CD4-positive, alpha-beta T cell treated with Interleukin-12 subunit alpha and Interleukin-12 subunit beta, for 1 hour (primary cell): ENCODE measurements around the gene DLX3.
A peak's percentile ranks its signal among the peaks of the same experiment; 100 is the strongest.

Experiments
- DNase-seq: peaks from one replicate; pipeline ENCODE4 v3.0.0-alpha.2; 2020

The DLX3 gene

DNA sequence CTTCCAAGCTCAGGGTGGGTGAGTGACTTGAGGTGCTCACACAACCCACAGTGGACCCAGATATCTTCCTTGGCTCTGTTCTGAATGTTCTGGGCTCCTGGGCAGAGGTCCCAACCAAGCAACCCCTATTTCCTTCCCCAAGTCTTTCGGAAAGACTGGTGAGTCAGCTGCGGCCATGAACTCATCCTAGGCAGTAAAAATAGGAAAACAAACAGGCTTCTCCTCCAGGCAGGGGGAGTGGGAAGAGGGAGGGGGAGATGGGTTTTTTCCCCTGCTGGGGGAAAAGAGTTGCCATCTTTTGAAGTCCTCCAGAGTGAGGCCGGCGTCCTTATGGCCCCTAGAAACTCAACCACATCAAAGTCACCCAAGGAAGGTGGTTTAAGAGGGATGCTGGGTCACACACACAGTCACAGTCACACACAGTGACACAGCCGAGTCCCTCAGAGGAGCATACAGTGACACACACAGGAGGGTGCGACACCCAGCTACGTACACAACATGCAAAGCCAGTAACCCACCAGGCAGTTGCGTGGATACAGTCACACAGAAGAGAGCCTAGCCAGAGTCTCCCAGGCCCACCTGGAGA, 42.0 kb downstream of the DLX3 start:
- DNase-seq, result no peak

DNA sequence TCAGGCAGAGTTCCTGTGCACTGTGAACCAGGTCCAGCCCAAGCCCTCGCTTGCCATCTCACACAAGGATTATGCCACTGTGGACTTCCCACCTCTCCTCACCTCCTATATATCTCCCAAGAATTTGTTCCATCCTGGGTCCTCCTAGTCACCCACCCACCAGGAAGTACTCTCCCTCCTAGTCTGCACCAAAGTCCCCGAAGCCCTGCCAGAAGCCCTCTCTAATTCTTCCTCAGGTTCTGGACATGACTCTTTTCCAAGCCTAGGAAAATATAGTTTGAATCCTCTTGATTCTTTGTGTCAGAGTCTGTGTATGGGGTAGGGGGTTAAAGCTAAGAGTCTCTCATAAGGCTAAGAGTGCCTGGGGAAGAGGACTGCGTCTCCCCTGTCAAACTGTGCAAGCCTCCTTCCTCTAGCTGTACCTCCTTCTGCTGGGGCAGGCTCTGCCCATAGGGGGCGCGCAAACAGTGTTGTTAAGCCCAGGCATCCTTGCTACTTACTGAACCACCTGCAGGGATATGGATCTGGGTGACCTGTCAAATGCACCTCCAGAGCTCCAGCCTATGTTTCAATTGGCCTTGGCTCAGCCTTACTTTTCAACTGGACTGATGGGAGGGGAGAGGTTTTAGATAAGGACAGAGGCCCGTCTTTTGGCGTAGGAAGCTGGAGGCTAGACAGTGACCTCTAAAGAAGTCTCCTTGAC, 42.7 kb downstream of the DLX3 start:
- peak; percentile 80 for DNase-seq

DNA sequence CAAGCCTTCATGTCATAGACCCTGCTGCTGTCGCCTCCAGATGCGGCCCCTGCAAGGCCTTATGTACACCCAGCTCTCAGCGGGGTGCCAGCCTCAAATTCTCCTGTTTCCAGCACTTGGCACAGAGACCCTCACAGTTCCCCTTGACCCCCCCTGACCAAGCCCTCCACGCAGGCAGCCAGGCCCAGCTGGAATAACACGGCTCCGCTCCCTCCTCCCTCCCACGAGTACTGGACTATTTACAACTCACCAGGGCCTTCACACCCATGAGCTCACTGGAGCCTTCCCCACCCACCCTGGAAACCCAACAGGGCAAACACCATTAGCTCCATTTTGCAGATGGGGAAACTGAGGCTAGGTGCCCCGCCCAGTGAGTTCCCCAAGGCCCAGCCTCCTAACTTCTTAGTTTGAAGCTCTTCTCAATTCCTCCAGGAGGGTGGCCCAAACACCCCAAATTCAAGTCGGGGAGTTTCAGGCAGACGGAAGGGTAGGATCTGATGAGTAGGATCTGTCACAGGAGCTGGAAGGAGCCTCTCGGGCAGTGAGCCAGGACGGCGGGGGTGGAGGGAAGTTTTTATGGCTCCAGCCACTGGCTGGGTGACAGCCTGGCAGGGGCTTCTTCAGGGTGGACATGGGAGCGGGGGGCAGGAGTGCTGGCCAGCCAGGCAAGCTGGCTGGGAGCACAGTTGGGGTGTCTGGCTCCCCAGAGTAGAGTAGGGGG, 43.5 kb downstream of the DLX3 start:
- no peak for DNase-seq

DNA sequence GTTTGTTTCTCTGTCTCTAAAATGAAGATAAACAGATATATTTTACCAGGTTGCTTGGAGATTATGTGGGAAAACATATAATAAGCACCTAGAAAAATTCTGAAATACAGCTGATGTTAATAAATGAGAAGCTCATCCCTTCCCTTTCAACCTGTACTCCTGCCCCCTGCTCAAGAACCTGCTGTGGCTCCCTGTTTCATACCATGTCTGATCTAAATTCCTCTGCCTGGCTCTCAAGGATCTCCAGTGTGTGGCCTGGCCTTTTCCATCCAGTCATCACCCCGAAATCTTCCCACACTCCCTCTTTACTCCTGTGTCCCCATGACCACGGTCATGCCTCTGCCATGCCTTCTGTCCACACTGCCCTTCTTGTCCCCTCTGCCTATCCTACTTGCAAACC, 45.4 kb downstream of the DLX3 start:
- no peak for DNase-seq

DNA sequence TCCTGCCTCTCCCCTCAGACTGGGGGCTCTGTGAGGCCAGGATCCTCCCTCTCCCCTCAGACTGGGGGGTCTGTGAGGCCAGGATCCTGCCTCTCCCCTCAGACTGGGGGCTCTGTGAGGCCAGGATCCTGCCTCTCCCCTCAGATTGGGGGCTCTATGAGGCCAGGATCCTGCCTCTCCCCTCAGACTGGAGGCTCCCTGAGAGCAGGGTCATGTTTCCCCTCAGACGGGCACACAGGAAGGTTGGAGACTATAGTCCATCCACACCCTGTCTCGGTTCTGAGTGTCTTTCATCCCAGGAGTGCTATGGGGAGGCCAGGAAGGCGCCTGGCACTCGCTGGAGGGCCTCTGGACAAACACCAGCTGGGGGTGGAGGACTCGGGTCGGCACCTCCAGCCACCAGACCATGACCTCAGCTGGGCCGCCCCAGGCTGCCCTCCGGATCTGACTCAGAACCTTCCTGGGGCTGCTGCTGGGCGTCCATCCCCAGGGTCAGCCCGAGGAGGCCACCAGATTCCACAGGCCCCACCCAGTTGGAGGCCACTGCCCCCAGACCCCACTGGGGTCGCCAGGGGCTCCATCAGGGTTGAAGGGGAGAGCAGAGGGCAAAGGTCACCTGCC, 48.0 kb downstream of the DLX3 start:
- DNase-seq, result no peak

DNA sequence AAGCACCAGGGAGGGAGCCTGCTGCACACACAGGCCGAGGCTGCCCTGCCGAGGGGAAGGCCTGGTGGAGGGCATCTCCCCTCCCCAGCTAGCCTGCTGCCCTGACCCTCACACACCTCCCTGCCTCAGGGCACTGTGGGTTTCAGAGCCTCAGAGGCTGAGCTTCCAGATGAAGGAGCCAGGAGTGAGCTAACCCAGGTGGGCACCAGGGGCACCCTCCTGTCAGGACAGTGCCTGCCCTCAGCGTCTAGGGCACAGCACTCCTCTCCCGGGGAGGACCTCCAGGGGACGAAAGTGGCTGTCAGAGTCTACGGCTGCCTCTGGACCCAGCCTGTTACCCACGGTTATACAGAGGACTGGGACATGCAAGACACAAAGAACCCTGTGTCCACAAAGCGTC, 48.8 kb downstream of the DLX3 start:
- no peak for DNase-seq

DNA sequence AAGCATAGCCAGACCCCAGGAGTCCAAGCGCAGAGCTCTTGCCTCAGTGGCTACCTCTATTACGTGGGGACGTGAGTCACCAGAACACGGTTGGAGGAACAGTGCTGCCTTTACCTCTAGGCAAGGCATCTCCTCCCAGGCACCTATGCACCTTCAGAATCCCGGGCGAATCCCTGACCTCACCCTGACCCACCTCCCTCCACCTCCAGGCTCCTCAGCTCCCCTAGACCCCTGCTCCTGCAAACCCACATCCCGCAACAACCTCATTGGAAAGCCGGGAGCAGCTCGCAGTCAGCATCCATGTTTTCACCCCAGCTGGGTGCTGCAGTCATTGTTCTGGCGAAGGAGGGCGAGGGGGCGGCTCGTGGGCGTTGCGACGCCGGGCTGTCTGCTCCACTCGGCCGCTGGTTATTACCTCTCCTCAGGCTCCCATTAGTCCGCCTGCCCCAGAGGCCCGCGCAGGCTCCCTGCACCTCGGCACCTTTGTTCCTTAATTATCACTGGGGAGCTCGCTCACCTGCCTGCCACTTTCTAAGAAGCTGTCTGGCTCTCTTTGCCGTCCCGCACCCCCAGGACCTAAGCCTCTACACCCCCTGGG, 50.7 kb downstream of the DLX3 start:
- no peak for DNase-seq

DNA sequence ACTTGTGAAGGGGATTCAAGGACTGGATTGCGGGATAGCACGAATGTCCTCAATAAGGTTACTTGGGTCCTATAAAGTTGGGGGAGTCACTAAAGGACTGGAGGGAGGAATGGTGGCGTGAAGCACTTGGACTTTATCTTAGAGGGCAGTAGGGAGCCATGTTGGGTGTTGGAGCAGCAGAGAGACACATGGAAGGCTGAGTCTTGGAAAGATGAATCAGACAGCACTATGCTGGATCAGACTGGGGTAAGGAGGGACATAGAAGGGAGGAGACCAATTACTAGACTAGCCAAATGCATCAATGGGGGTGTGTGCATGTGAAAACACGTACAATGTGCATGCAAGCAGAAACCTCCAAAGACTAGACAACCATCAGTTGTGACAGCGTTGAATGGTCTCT, 52.1 kb downstream of the DLX3 start:
- no peak for DNase-seq

DNA sequence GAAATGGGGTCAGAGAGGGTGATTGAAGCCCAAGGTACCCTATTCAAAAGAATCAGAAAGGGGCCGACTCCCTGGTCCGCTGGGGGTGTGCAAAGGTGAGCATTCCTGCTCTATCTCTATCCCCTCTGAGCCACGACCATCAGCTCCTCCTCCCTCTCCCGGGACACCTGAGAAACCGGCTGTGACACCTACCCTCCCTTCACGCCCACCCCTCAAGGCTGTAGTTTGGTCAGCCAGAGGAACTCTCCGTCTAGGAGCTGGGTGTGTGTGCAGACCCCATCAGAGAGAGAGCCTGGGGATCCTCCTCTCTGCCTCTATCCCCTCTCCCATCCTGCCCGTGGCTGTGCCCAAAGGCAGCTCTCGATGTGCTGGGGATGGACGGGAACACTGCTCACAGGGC, 53.6 kb downstream of the DLX3 start:
- no peak for DNase-seq
